ENCODE data around the gene MALRD1.
"Not testable (repeated sequence)": the region's sequence is repeated elsewhere in the genome, so short reads cannot be mapped to it uniquely, and the experiment has no call there.

The MALRD1 gene

GRCh38 chr10:19500959-19501358 is 452.4 kb downstream of the MALRD1 start:
- no peaks in the 10 kb centered on the region for H3K9me3 ChIP-seq (ENCODE audit: low read length)
- no peak overlapping the region for H3K9ac ChIP-seq (ENCODE audit: low read length)
- no peak overlapping the region for H3K27ac ChIP-seq (ENCODE audit: low read depth, low read length, poor library complexity, severe bottlenecking)
- H3K27me3 ChIP-seq (ENCODE audit: insufficient read depth, low read length), result no peaks in the 10 kb centered on the region
- no peak overlapping the region for H3K4me2 ChIP-seq (ENCODE audit: low read length)
- TF ChIP-seq EZH2 (IDR thresholded peaks at IDR 0.05; ENCODE audit: borderline replicate concordance, low read length) (no peak), CTCF (IDR thresholded peaks at IDR 0.05; ENCODE audit: low read length) (no peak)
- no peaks in the 10 kb centered on the region for H3K36me3 ChIP-seq (ENCODE audit: insufficient read depth, low read length)
- no peaks in the 10 kb centered on the region for H3K4me1 ChIP-seq (ENCODE audit: insufficient read depth, low read length, severe bottlenecking)
- H3K79me2 ChIP-seq (ENCODE audit: insufficient read depth, low read length), result no peaks in the 10 kb centered on the region
- H3K4me3 ChIP-seq (ENCODE audit: low read depth, low read length, poor library complexity, severe bottlenecking), result no peak overlapping the region
- H4K20me1 ChIP-seq (ENCODE audit: insufficient read depth, low read length), result no peaks in the 10 kb centered on the region
- H2AFZ ChIP-seq (ENCODE audit: low read length), result no peak overlapping the region
- H3F3A ChIP-seq (ENCODE audit: insufficient read depth, low read length), result no peaks in the 10 kb centered on the region
- no peaks in the 10 kb centered on the region for H3K9me2 ChIP-seq (ENCODE audit: low read depth, low read length)

- Histone ChIP-seq H3K27ac (ENCODE audit: low read depth, low read length, poor library complexity, severe bottlenecking) (no peak overlapping the region), H3K9me2 (ENCODE audit: low read depth, low read length) (no peaks in the 10 kb centered on the region), H3K36me3 (ENCODE audit: insufficient read depth, low read length) (no peaks in the 10 kb centered on the region), H3K9ac (ENCODE audit: low read length) (no peak overlapping the region), H3K9me3 (ENCODE audit: low read length) (no peaks in the 10 kb centered on the region), H3K4me3 (ENCODE audit: low read depth, low read length, poor library complexity, severe bottlenecking) (no peak overlapping the region), H3K27me3 (ENCODE audit: insufficient read depth, low read length) (no peaks in the 10 kb centered on the region), H3F3A (ENCODE audit: insufficient read depth, low read length) (no peaks in the 10 kb centered on the region), H3K4me2 (ENCODE audit: low read length) (no peak overlapping the region), H2AFZ (ENCODE audit: low read length) (no peak overlapping the region), H4K20me1 (ENCODE audit: insufficient read depth, low read length) (no peaks in the 10 kb centered on the region), H3K79me2 (ENCODE audit: insufficient read depth, low read length) (no peaks in the 10 kb centered on the region), H3K4me1 (ENCODE audit: insufficient read depth, low read length, severe bottlenecking) (no peaks in the 10 kb centered on the region)
- TF ChIP-seq CTCF (IDR thresholded peaks at IDR 0.05; ENCODE audit: low read length) (no peak), EZH2 (IDR thresholded peaks at IDR 0.05; ENCODE audit: borderline replicate concordance, low read length) (no peak)
These were observed 457.0 kb downstream of the MALRD1 start for GRCh38 chr10:19505320-19506312.

GRCh38 chr10:19510005-19510732 is 461.6 kb downstream of the MALRD1 start:
- not testable (repeated sequence) for H2AFZ ChIP-seq (ENCODE audit: low read length); H3K4me3 ChIP-seq (ENCODE audit: low read depth, low read length, poor library complexity, severe bottlenecking); H3K9ac ChIP-seq (ENCODE audit: low read length); H3K9me3 ChIP-seq (ENCODE audit: low read length); H3K4me2 ChIP-seq (ENCODE audit: low read length); H3K27ac ChIP-seq (ENCODE audit: low read depth, low read length, poor library complexity, severe bottlenecking); H3K79me2 ChIP-seq (ENCODE audit: insufficient read depth, low read length); H3K4me1 ChIP-seq (ENCODE audit: insufficient read depth, low read length, severe bottlenecking); H3K36me3 ChIP-seq (ENCODE audit: insufficient read depth, low read length); H3K27me3 ChIP-seq (ENCODE audit: insufficient read depth, low read length); H3K9me2 ChIP-seq (ENCODE audit: low read depth, low read length); H3F3A ChIP-seq (ENCODE audit: insufficient read depth, low read length); H4K20me1 ChIP-seq (ENCODE audit: insufficient read depth, low read length)

Data from OCI-LY1 (cell line).